OCI-LY1 (cell line): ENCODE data around the gene ELL2.

ENCODE experiments used
- H2AFZ ChIP-seq: fragments of 200-600 bp; sonication (generic), shearing (Covaris generic); 2 replicates; pipeline ENCODE4 v1.6.0; 2014; ENCODE audit warnings: antibody characterized with exemption, mild to moderate bottlenecking, low read length
- H3F3A ChIP-seq: fragments of 200-600 bp; sonication (generic), shearing (Covaris generic); 2 replicates; pipeline ENCODE4 v1.6.0; 2014; ENCODE audit warnings: mild to moderate bottlenecking, antibody characterized with exemption, low read length, moderate library complexity; ENCODE audit not compliant: insufficient read depth
- H3K27ac ChIP-seq: fragments of 200-600 bp; sonication (generic); 2 replicates; pipeline ENCODE4 v1.5.1; 2014; ENCODE audit warnings: low read length, mixed run types, mild to moderate bottlenecking, low read depth; ENCODE audit not compliant: poor library complexity, severe bottlenecking
- H3K27me3 ChIP-seq: fragments of 200-600 bp; sonication (generic); 2 replicates; pipeline ENCODE4 v1.6.0; 2014; ENCODE audit warnings: antibody characterized with exemption, mild to moderate bottlenecking, low read length, moderate library complexity; ENCODE audit not compliant: insufficient read depth
- H3K36me3 ChIP-seq: fragments of 200-600 bp; sonication (generic); 2 replicates; pipeline ENCODE4 v1.6.1; 2014; ENCODE audit warnings: mild to moderate bottlenecking, antibody characterized with exemption, low read length, moderate library complexity, mixed read lengths; ENCODE audit not compliant: insufficient read depth
- H3K4me1 ChIP-seq: fragments of 200-600 bp; sonication (generic); 2 replicates; pipeline ENCODE4 v1.5.1; 2014; ENCODE audit warnings: mild to moderate bottlenecking, low read length, moderate library complexity; ENCODE audit not compliant: insufficient read depth, severe bottlenecking
- H3K4me2 ChIP-seq: fragments of 200-600 bp; sonication (generic), shearing (Covaris generic); 2 replicates; pipeline ENCODE4 v1.6.1; 2014; ENCODE audit warnings: low read length
- H3K4me3 ChIP-seq: fragments of 200-600 bp; sonication (generic); 2 replicates; pipeline ENCODE4 v1.5.1; 2014; ENCODE audit warnings: low read length, low read depth, mild to moderate bottlenecking, mixed read lengths; ENCODE audit not compliant: poor library complexity, severe bottlenecking
- H3K79me2 ChIP-seq: fragments of 200-600 bp; shearing (Covaris generic); 2 replicates; pipeline ENCODE4 v1.6.1; 2016; ENCODE audit warnings: mixed run types, low read length, mixed read lengths; ENCODE audit not compliant: insufficient read depth
- H3K9ac ChIP-seq: fragments of 200-600 bp; sonication (generic), shearing (Covaris generic); 2 replicates; pipeline ENCODE4 v1.6.1; 2014; ENCODE audit warnings: mild to moderate bottlenecking, low read length, mixed read lengths
- H3K9me2 ChIP-seq: fragments of 200-600 bp; sonication (generic), shearing (Covaris generic); 2 replicates; pipeline ENCODE4 v1.6.1; 2014; ENCODE audit warnings: low read depth, mild to moderate bottlenecking, low read length, mixed read lengths
- H3K9me3 ChIP-seq: fragments of 200-600 bp; shearing (Covaris generic); 2 replicates; pipeline ENCODE4 v1.6.1; 2014; ENCODE audit warnings: low read length, mixed read lengths
- H4K20me1 ChIP-seq: fragments of 200-600 bp; sonication (generic), shearing (Covaris generic); 2 replicates; pipeline ENCODE4 v1.6.0; 2016; ENCODE audit warnings: mild to moderate bottlenecking, low read length; ENCODE audit not compliant: insufficient read depth
- CTCF ChIP-seq: fragments of 200-600 bp; sonication (generic), shearing (Covaris generic); IDR thresholded peaks from 2 replicates; pipeline ENCODE4 v1.5.1; 2017; ENCODE audit warnings: mild to moderate bottlenecking, antibody characterized with exemption, low read length, moderate library complexity, mixed read lengths
- EZH2 ChIP-seq: fragments of 200-600 bp; sonication (generic), shearing (Covaris generic); IDR thresholded peaks from 2 replicates; pipeline ENCODE4 v1.8.0; 2017; ENCODE audit warnings: borderline replicate concordance, mixed run types, mild to moderate bottlenecking, antibody characterized with exemption, low read length, moderate library complexity, mixed read lengths

ELL2 gene

GRCh38 chr5:95948631-95949030 lies 13.0 kb downstream of the ELL2 start:
- no peaks in the 10 kb centered on the region for H3K36me3 ChIP-seq
- no peak overlapping the region for H3K9ac ChIP-seq
- no peak overlapping the region for H3K4me3 ChIP-seq
- H3K79me2 ChIP-seq: no peaks in the 10 kb centered on the region
- no peaks in the 10 kb centered on the region for H3K9me2 ChIP-seq
- H3K9me3 ChIP-seq: no peaks in the 10 kb centered on the region
- no peaks in the 10 kb centered on the region for H4K20me1 ChIP-seq
- H3K27ac ChIP-seq: no peak overlapping the region
- no peak overlapping the region for H3K4me2 ChIP-seq
- no peak overlapping the region for H2AFZ ChIP-seq
- no peaks in the 10 kb centered on the region for H3K27me3 ChIP-seq
- no peaks in the 10 kb centered on the region for H3K4me1 ChIP-seq
- no peaks in the 10 kb centered on the region for H3F3A ChIP-seq
- TF ChIP-seq EZH2: no peak
- no peak for TF ChIP-seq CTCF

GRCh38 chr5:95946451-95946850 lies 15.2 kb downstream of the ELL2 start:
- Histone ChIP-seq H3K36me3 (no peaks in the 10 kb centered on the region), H4K20me1 (no peaks in the 10 kb centered on the region), H3K9ac (no peak overlapping the region), H3K4me2 (no peak overlapping the region), H3K79me2 (no peaks in the 10 kb centered on the region), H2AFZ (no peak overlapping the region), H3F3A (no peaks in the 10 kb centered on the region), H3K4me1 (no peaks in the 10 kb centered on the region), H3K9me2 (no peaks in the 10 kb centered on the region), H3K9me3 (no peaks in the 10 kb centered on the region), H3K4me3 (no peak overlapping the region), H3K27me3 (no peaks in the 10 kb centered on the region), H3K27ac (no peak overlapping the region)
- TF ChIP-seq EZH2 (no peak), CTCF (no peak)

GRCh38 chr5:95942968-95943367 lies 18.7 kb downstream of the ELL2 start:
- H3K9ac ChIP-seq: no peak overlapping the region
- no peaks in the 10 kb centered on the region for H3K79me2 ChIP-seq
- H3K36me3 ChIP-seq: no peaks in the 10 kb centered on the region
- no peaks in the 10 kb centered on the region for H3F3A ChIP-seq
- TF ChIP-seq EZH2 (no peak), CTCF (no peak)
- H2AFZ ChIP-seq: no peak overlapping the region
- H3K27ac ChIP-seq: no peak overlapping the region
- no peak overlapping the region for H3K4me2 ChIP-seq
- H3K27me3 ChIP-seq: no peaks in the 10 kb centered on the region
- H4K20me1 ChIP-seq: no peaks in the 10 kb centered on the region
- no peaks in the 10 kb centered on the region for H3K4me1 ChIP-seq
- no peaks in the 10 kb centered on the region for H3K9me2 ChIP-seq
- no peaks in the 10 kb centered on the region for H3K9me3 ChIP-seq
- H3K4me3 ChIP-seq: no peak overlapping the region
